Adrenal gland (tissue), 12 donors: ENCODE measurements around the gene UTP11. TPM values are rescaled to one million over a fixed set of nuclear protein-coding genes. Genes with fewer than 3 reads are reported as not detected.

Source experiments
- DNase-seq, 7 donors: peaks; one replicate each; pipeline ENCODE4 v3.0.0-alpha.2; 2019 to 2020
- H3K27ac ChIP-seq, 5 donors: fragments of 200-600 bp; sonication (generic) in 4 of 5; 1 replicate in 3 of 5; 2 replicates in 2 of 5; pipeline versions ENCODE4 v1.5.1 to v1.8.0; 2016 to 2020; ENCODE audit warnings: mild to moderate bottlenecking in 1 of 5
- H3K27me3 ChIP-seq: fragments of 200-600 bp; 2 replicates; pipeline ENCODE4 v1.8.0; 2021
- H3K36me3 ChIP-seq, 2 donors: fragments of 200-600 bp; replicated peaks in 1 of 2; 1 replicate in 1 of 2; 2 replicates in 1 of 2; pipeline versions ENCODE4 v1.5.1 to v1.8.0; 2018 to 2022
- H3K4me1 ChIP-seq, 2 donors: fragments of 200-600 bp; replicated peaks in 1 of 2; 1 replicate in 1 of 2; 2 replicates in 1 of 2; pipeline versions ENCODE4 v1.5.1 to v1.8.0; 2018 to 2021
- H3K4me3 ChIP-seq, 4 donors: fragments of 200-600 bp; sonication (generic) in 3 of 4; one replicate each; pipeline ENCODE4 v1.5.1; 2016 to 2018
- H3K9me3 ChIP-seq, 3 donors: fragments of 200-600 bp; sonication (generic) in 1 of 3; replicated peaks in 1 of 3; 1 replicate in 2 of 3; 2 replicates in 1 of 3; pipeline versions ENCODE4 v1.5.1 to v1.8.0; 2016 to 2021
- POLR2A ChIP-seq, 2 donors: fragments of 450-650 bp; IDR thresholded peaks; one replicate each; pipeline ENCODE4 v1.6.1; 2017; ENCODE audit warnings: antibody characterized with exemption in 2 of 2, mild to moderate bottlenecking in 2 of 2, moderate library complexity in 1 of 2
- WGBS, 4 donors: extraction: QIAGEN DNeasy Blood & Tissue Kit in 2 of 4; methylation state at CpG; one replicate each; pipeline versions ENCODE4 v1.1.5 to v1.1.7; 2013 to 2017; 5-methylcytosine and 5-hydroxymethylcytosine counted together
- intact Hi-C, 2 donors: fragments of 100-400 bp; cut with DNase I; formaldehyde crosslinking; loops; one replicate each; pipeline versions ENCODE4 v1.14.1 to v1.15.0; 2022 to 2023
- polyA plus RNA-seq, 3 donors: library from polyadenylated mRNA; stranded (reverse); fragments of 200-250 nt in 2 of 3; fragments of 350-450 nt in 1 of 3; fragmentation: Illumina TruSeq in 1 of 3; extraction: RNeasy Lipid Tissue Mini Kit (QIAGEN cat#74804) in 1 of 3; gene quantifications; one replicate each; pipeline ENCODE4 v1.2.3, GENCODE V29; 2013 to 2014
- total RNA-seq, 9 donors: library from RNA; depleted of rRNA in 4 of 9; stranded (reverse); fragments of >200 nt in 4 of 9; fragments of 120-200 nt in 1 of 9; fragmentation: NEBNext Ultra II Directional in 1 of 9; extraction: Animal tissue kit (Norgen Biotek cat#: 25700) in 1 of 9; gene quantifications; one replicate each; pipeline versions ENCODE4 v1.1.0 to v1.2.4, GENCODE V29; 2013 to 2023
- TF ChIP-seq, protein P1 (sequence below), 6 experiments: fragments of 450-650 bp in 4 of 6; fragments of 200-600 bp in 2 of 6; sonication (generic) in 1 of 6; IDR thresholded peaks; 1 replicate in 5 of 6; 2 replicates in 1 of 6; pipeline versions ENCODE4 v1.5.1 to v1.8.0; 2016 to 2021; ENCODE audit warnings: antibody characterized with exemption in 6 of 6, mild to moderate bottlenecking in 2 of 6, moderate library complexity in 1 of 6
- donor health status: healthy with polysubstance abuse.
- donor health status: Bipolar disorder and iron deficiency.
- donor health status: DM: yes; HTN: yes; CAD: no.
- donor health status: DM: no; HTN: no; CAD: no.
- donor health status: DM: no; HTN: no; CAD: no.
- donor health status: DM: yes; HTN: yes; CAD: no.

UTP11 gene
- total and polyA plus RNA-seq, 12 donors = 16.0 to 133 (median 37.4) TPM

- Histone ChIP-seq H3K4me3 (peak overlapping the region in 1 of 4 donors; percentile 20), H3K4me1 (peaks cover 53 to 54% of the 10 kb centered on the region in 2 donors), H3K27me3 (no peaks in the 10 kb centered on the region), H3K27ac (peak overlapping the region; percentile 80 to 92 (median 85)), H3K36me3 (peaks cover 0 to 18% of the 10 kb centered on the region in 2 donors), H3K9me3 (no peaks in the 10 kb centered on the region)
- intact Hi-C loops = no loop called here
- peak in 6 of 7 donors; percentile 63 to 82 (median 68) for DNase-seq
- peak in 1 of 2 donors; percentile 43 for TF ChIP-seq POLR2A (IDR thresholded peaks at IDR 0.05)
- TF ChIP-seq, protein P1, sequence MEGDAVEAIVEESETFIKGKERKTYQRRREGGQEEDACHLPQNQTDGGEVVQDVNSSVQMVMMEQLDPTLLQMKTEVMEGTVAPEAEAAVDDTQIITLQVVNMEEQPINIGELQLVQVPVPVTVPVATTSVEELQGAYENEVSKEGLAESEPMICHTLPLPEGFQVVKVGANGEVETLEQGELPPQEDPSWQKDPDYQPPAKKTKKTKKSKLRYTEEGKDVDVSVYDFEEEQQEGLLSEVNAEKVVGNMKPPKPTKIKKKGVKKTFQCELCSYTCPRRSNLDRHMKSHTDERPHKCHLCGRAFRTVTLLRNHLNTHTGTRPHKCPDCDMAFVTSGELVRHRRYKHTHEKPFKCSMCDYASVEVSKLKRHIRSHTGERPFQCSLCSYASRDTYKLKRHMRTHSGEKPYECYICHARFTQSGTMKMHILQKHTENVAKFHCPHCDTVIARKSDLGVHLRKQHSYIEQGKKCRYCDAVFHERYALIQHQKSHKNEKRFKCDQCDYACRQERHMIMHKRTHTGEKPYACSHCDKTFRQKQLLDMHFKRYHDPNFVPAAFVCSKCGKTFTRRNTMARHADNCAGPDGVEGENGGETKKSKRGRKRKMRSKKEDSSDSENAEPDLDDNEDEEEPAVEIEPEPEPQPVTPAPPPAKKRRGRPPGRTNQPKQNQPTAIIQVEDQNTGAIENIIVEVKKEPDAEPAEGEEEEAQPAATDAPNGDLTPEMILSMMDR (IDR thresholded peaks at IDR 0.05) = no peak
- WGBS, 4 donors = 10 to 26% (median 13%) methylated on average over 4 to 9 of the region's 9 CpGs
Measured at GRCh38 chr1:37999430-38000232, 12.9 kb upstream of the UTP11 start.

GRCh38 chr1:38000233-38000528 lies 12.4 kb upstream of the UTP11 start:
- H3K9me3 ChIP-seq = no peaks in the 10 kb centered on the region
- H3K4me1 ChIP-seq = peaks cover 53 to 54% of the 10 kb centered on the region in 2 donors
- intact Hi-C loops = no loop called here
- TF ChIP-seq, protein P1 (IDR thresholded peaks at IDR 0.05) = no peak
- no peak for TF ChIP-seq POLR2A (IDR thresholded peaks at IDR 0.05)
- 51 to 55% (median 52%) methylated on average over 2 of the region's 2 CpGs for WGBS, 4 donors
- peaks cover 0 to 16% of the 10 kb centered on the region in 2 donors for H3K36me3 ChIP-seq
- H3K4me3 ChIP-seq = peak overlapping the region in 1 of 4 donors; percentile 13
- DNase-seq = no peak
- H3K27me3 ChIP-seq = no peaks in the 10 kb centered on the region
- H3K27ac ChIP-seq = peak overlapping the region; percentile 23 to 92 (median 85)

DNA sequence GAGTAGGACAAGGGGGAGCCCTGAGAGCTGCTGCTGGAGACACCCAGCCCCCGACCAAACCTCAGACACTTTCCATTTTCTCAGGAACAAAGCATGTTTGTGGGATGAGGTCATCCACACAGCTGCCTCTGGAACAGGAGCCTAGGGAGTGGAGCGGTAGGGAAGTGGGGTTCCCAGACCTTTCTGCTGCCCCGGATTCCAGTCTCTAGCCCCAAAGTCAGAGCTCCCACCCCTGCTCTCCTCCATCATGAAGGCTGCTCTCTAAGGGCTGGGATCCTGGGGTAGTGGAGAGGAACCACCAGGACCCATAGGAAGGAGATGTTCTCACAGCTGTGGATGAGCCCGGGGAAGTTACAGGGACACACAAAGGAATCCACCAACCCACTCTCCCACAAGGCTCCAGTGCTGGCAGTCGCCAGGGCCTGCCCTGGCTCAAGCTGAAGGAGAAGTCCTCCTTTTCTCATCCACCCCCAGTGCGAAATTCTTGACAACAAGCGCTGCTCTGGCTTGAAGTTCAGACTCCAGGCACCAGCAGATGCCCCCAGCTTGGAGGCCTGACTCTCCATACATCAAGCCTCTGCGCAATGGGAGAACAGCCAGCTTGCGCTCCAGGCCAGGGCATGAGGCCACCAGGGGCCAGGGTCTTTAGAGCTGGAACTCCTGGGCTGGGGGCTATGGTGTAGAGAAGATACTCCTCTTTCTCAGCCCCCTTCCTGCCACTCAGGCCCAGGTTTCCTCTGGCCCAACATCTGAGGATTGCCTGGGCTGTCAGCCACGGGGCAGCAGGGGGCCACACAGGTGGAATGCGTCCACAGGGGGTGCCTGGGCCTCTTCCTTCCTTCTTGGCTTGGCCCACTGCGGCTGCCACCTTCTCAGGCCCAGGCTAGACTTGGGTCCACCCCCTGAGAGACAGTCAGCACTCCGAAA lies 11.7 kb upstream of the UTP11 start:
- TF ChIP-seq POLR2A (IDR thresholded peaks at IDR 0.05) = no peak
- TF ChIP-seq, protein P1 (IDR thresholded peaks at IDR 0.05) = no peak

More for the DNA sequence above, 11.7 kb upstream of the UTP11 start:
- peak overlapping the region in 1 of 4 donors; percentile 13 for H3K4me3 ChIP-seq
- peaks cover 0 to 16% of the 10 kb centered on the region in 2 donors for H3K36me3 ChIP-seq
- DNase-seq = peak in 5 of 7 donors; percentile 27 to 64 (median 52)
- H3K27me3 ChIP-seq = no peaks in the 10 kb centered on the region
- peak overlapping the region; percentile 23 to 92 (median 85) for H3K27ac ChIP-seq
- H3K4me1 ChIP-seq = peaks cover 53 to 54% of the 10 kb centered on the region in 2 donors
- 39 to 48% (median 47%) methylated on average over 10 to 13 of the region's 13 CpGs for WGBS, 4 donors
- H3K9me3 ChIP-seq = no peaks in the 10 kb centered on the region
- intact Hi-C loops = no loop called here
